Endothelial cell of umbilical vein (primary cell): ENCODE results near the gene SYT11.

Source experiments
- CTCF ChIP-seq, 2 donors: IDR thresholded peaks; 1 replicate in 1 of 2; 2 replicates in 1 of 2; pipeline ENCODE4 v1.5.1; 2011; ENCODE audit warnings: low read length in 2 of 2, mild to moderate bottlenecking in 2 of 2, moderate library complexity in 2 of 2, control low read depth in 1 of 2, inconsistent platforms in 1 of 2, low read depth in 1 of 2; ENCODE audit not compliant: insufficient read depth in 1 of 2; ENCODE audit errors: extremely low read depth in 1 of 2
- EZH2 ChIP-seq: IDR thresholded peaks from 2 replicates; pipeline ENCODE4 v1.6.1; 2012; ENCODE audit warnings: borderline replicate concordance, low read depth, mild to moderate bottlenecking, moderate library complexity, low read length, inconsistent platforms; ENCODE audit not compliant: severe bottlenecking
- GATA2 ChIP-seq: IDR thresholded peaks from 2 replicates; pipeline ENCODE4 v1.7.0; 2011; ENCODE audit warnings: low read depth, mild to moderate bottlenecking, moderate library complexity, mixed read lengths, low read length; ENCODE audit not compliant: insufficient read length, insufficient read depth
- MAX ChIP-seq: IDR thresholded peaks from 2 replicates; pipeline ENCODE4 v1.6.1; 2011; ENCODE audit not compliant: insufficient read depth, insufficient read length
- MYC ChIP-seq: IDR thresholded peaks from one replicate; pipeline ENCODE4 v1.6.1; 2011; ENCODE audit warnings: mild to moderate bottlenecking, low read depth, low read length
- POLR2A ChIP-seq: IDR thresholded peaks from 2 replicates; pipeline ENCODE4 v1.6.1; 2012; ENCODE audit warnings: low read depth, mild to moderate bottlenecking, control low read depth, low read length
- POLR2AphosphoS5 ChIP-seq: IDR thresholded peaks from 2 replicates; pipeline ENCODE4 v1.6.1; 2012; ENCODE audit warnings: low read depth, mild to moderate bottlenecking, control low read depth, low read length, moderate library complexity; ENCODE audit not compliant: insufficient read depth

GRCh38 chr1:155910621-155911121 is 51.3 kb downstream of the SYT11 start:
- TF ChIP-seq MYC (no peak), CTCF (IDR thresholded peaks at IDR 0.05; ENCODE audit: extremely low read depth in 1 of 2, insufficient read depth in 1 of 2, low read depth in 1 of 2, low read length in 2 of 2) (no peak), EZH2 (no peak), POLR2A (no peak), MAX (no peak), POLR2AphosphoS5 (no peak), GATA2 (no peak)
